ENCODE data around the gene MSRB1. TPM values are rescaled to one million over a fixed set of nuclear protein-coding genes. Genes with fewer than 3 reads are reported as not detected.

Gene MSRB1
- polyA plus RNA-seq, 2 of the 4 experiments (the other 2 are of a cell fraction): 27.7 to 37.5 TPM

DNA sequence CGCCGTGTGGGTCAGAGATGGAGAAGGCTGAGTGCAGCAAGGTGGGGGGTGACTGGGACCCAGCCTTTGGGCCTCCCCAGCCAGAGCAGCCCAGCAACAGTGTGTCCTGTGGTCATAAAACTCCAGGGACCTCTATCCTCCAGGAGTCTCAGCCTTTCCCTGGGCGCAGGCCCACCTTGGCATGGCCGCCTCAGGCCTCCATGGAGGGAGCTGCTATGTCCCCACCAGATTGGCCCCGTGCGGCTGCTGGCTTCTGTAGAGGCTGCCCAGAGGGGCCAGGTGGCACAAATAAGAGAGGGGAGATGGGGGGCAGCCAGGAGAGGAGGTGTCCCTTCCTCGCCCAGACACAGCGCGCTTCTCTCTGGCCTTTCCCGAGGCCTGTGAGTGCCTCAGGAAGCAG is 44.2 kb upstream of the MSRB1 start:
- H3K4me1 ChIP-seq: peaks cover 54% of the 10 kb centered on the region
- no peak overlapping the region for H3K4me2 ChIP-seq
- no peaks in the 10 kb centered on the region for H3K9me3 ChIP-seq
- POLR2A ChIA-PET: interaction anchor here (1.5 kb wide), 1 partner anchor 22 kb away, joined by 9 read pairs; the partner anchor contains the start of gene RPS2
- CTCF ChIA-PET: interaction anchor here (0.8 to 19.7 kb wide), 4 partner anchors 10 to 153 kb away, joined by 3 to 196 read pairs (median 5); partner anchors contain the start of gene ZNF598
- DNase-seq (ENCODE audit: low read depth in 1 of 2, low spot score in 1 of 2) (no peak), FAIRE-seq (no peak), ATAC-seq (no peak)
- H3K4me3 ChIP-seq: no peak overlapping the region
- WGBS (ENCODE audit: missing lambda C conversion rate): 88% methylated on average over 7 of the region's 10 CpGs
- H3K27ac ChIP-seq: 0 out of 6 replicates have a peak overlapping the region, but pooled peaks of 1 of the 2 experiments have one; percentile 4
- no peak for TF ChIP-seq FOSB (CRISPR knock-in tag; IDR thresholded peaks at IDR 0.05)
- no peak for TF ChIP-seq JUN (IDR thresholded peaks at IDR 0.05)
- no peak for TF ChIP-seq ZC3H11A (IDR thresholded peaks at IDR 0.05)
- TF ChIP-seq TFCP2L1 (CRISPR knock-in tag; IDR thresholded peaks at IDR 0.05): no peak
- no peak for TF ChIP-seq HOXA7 (CRISPR knock-in tag; IDR thresholded peaks at IDR 0.05)
- no peak for TF ChIP-seq SREBF2 (IDR thresholded peaks at IDR 0.05)
- TF ChIP-seq, protein P1, sequence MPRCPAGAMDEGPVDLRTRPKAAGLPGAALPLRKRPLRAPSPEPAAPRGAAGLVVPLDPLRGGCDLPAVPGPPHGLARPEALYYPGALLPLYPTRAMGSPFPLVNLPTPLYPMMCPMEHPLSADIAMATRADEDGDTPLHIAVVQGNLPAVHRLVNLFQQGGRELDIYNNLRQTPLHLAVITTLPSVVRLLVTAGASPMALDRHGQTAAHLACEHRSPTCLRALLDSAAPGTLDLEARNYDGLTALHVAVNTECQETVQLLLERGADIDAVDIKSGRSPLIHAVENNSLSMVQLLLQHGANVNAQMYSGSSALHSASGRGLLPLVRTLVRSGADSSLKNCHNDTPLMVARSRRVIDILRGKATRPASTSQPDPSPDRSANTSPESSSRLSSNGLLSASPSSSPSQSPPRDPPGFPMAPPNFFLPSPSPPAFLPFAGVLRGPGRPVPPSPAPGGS (IDR thresholded peaks at IDR 0.05): no peak
- no peak for TF ChIP-seq HOXB13 (CRISPR knock-in tag; IDR thresholded peaks at IDR 0.05; ENCODE audit: low read depth)
- TF ChIP-seq CHD2 (IDR thresholded peaks at IDR 0.05; ENCODE audit: low read length, partially characterized antibody): no peak
- no peak for TF ChIP-seq TP53 (CRISPR knock-in tag; IDR thresholded peaks at IDR 0.05)
- no peak for TF ChIP-seq CHD4 (IDR thresholded peaks at IDR 0.05; ENCODE audit: borderline replicate concordance)

DNA sequence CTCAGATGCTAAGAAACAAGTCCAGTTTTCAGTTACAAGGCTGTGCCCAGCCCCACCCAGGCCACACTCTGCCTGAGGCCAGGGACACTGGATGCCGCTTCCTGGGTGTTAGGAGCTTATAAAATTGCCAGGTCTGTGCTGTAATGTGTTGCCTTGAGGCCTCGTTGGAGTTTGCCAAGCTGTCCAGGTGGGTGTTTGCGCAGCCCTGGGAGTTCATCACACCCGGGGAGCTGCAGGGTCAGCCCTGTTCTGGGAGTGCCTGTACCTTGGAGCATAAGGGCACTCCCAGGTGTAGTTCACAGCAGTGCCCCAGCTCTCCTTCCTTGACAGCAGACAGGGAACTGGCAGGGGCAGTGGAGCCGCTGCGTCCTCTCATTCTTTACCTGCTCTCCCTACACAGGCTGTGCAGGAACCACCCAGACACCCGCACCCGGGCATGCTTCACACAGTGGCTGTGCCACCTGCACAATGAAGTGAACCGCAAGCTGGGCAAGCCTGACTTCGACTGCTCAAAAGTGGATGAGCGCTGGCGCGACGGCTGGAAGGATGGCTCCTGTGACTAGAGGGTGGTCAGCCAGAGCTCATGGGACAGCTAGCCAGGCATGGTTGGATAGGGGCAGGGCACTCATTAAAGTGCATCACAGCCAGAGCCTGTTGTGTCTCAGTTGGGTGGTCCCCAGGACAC is 42.6 kb upstream of the MSRB1 start:
- 90% methylated on average over 14 of the region's 14 CpGs for WGBS (ENCODE audit: missing lambda C conversion rate)
- peak overlapping the region in 1 of 2 experiments; percentile 94; a peak in 3 of 6 replicates for H3K27ac ChIP-seq
- POLR2A ChIA-PET: interaction anchor here (5.4 kb wide), 1 partner anchor 20 kb away, joined by 50 read pairs; the partner anchor contains the start of gene RPS2

DNA sequence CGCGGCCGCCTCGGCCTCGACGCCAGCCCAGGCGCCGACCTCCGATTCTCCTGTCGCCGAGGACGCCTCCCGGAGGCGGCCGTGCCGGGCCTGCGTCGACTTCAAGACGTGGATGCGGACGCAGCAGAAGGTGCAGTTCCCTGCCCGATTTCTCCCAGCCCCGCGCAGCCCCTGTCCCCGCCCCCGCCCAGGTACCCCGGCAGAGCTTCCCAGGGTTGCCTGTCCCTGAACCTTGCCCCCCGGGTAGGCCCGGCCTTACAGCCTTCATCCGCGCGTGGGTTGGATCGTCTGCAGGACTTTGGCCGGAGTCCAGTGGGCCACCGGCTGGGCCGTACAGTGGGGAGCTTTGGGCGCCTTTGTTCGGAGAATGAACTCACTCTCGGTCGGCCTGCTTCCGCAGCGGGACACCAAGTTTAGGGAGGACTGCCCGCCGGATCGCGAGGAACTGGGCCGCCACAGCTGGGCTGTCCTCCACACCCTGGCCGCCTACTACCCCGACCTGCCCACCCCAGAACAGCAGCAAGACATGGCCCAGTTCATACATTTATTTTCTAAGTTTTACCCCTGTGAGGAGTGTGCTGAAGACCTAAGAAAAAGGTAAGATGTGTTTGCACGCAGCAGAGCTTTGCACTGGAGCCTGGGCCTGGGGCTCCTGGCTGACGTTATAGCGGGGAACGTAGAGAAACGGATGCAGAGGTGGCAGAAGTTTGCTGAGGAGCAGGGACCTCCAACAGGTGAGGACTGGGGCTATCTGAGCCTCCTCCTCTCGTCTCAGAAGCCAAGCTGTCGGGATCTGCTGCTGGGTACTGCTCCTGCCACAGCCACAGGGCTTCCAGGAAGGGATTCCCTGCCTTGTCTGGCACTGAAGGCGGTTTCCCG is 41.6 kb upstream of the MSRB1 start:
- TF ChIP-seq RNF2 (IDR thresholded peaks at IDR 0.05; ENCODE audit: borderline replicate concordance, low read depth): no peak
- peak; percentile 96; the same call in 1 of the 2 replicates for TF ChIP-seq PHF8 (IDR thresholded peaks at IDR 0.05; ENCODE audit: borderline replicate concordance, low read depth)
- peak; percentile 56; the same call in 1 of the 2 replicates for TF ChIP-seq KDM5A (IDR thresholded peaks at IDR 0.05)
- TF ChIP-seq KDM1A (IDR thresholded peaks at IDR 0.05; ENCODE audit: low read depth): no peak
- TF ChIP-seq, protein P2, sequence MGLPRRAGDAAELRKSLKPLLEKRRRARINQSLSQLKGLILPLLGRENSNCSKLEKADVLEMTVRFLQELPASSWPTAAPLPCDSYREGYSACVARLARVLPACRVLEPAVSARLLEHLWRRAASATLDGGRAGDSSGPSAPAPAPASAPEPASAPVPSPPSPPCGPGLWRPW (IDR thresholded peaks at IDR 0.05): no peak
- peak in 1 of 2 experiments; percentile 1; a peak in 2 of 5 replicates for TF ChIP-seq JUN (IDR thresholded peaks at IDR 0.05)
- TF ChIP-seq EP300 (IDR thresholded peaks at IDR 0.05): no peak
- TF ChIP-seq NPAS2 (CRISPR knock-in tag; IDR thresholded peaks at IDR 0.05; ENCODE audit: borderline replicate concordance): no peak
- DNase-seq (ENCODE audit: low read depth in 1 of 2, low spot score in 1 of 2) (no peak), FAIRE-seq (no peak), ATAC-seq (peak; percentile 7 to 9; a peak in 3 of 6 replicates)
- ChIA-PET CTCF (interaction anchor here (0.6 to 19.7 kb wide), 5 partner anchors 9 to 156 kb away, joined by 3 to 196 read pairs (median 3); partner anchors contain the start of gene ZNF598), POLR2A (interaction anchor here (0.6 to 5.4 kb wide), 6 partner anchors 13 to 604 kb away, joined by 3 to 50 read pairs (median 3); partner anchors contain the start of genes RPS2, TBL3 and TRAF7)
- no peaks in the 10 kb centered on the region for H3K9me3 ChIP-seq
- H3K27ac ChIP-seq: peak overlapping the region; percentile 86 to 94
- H3K4me1 ChIP-seq: peaks cover 45% of the 10 kb centered on the region
- peak overlapping the region; percentile 67 for H3K4me3 ChIP-seq
- WGBS (ENCODE audit: missing lambda C conversion rate): 10% methylated on average over 51 of the region's 58 CpGs
- H3K4me2 ChIP-seq: peak overlapping the region; percentile 88

More for the DNA sequence above, 42.6 kb upstream of the MSRB1 start:
- FAIRE-seq: no peak
- no peak for ATAC-seq
- Histone ChIP-seq H3K4me1 (peaks cover 49% of the 10 kb centered on the region), H3K9me3 (no peaks in the 10 kb centered on the region), H3K4me3 (peak overlapping the region; percentile 67), H3K4me2 (peak overlapping the region; percentile 88)
- no peak for DNase-seq (ENCODE audit: low read depth in 1 of 2, low spot score in 1 of 2)
- CTCF ChIA-PET: interaction anchor here (2.4 to 19.7 kb wide), 2 partner anchors 19 to 155 kb away, joined by 10 to 196 read pairs; partner anchors contain the start of gene ZNF598
- TF ChIP-seq ZNF302 (CRISPR knock-in tag; IDR thresholded peaks at IDR 0.05): no peak
- TF ChIP-seq, protein P3, sequence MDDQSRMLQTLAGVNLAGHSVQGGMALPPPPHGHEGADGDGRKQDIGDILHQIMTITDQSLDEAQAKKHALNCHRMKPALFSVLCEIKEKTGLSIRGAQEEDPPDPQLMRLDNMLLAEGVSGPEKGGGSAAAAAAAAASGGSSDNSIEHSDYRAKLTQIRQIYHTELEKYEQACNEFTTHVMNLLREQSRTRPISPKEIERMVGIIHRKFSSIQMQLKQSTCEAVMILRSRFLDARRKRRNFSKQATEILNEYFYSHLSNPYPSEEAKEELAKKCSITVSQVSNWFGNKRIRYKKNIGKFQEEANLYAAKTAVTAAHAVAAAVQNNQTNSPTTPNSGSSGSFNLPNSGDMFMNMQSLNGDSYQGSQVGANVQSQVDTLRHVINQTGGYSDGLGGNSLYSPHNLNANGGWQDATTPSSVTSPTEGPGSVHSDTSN (IDR thresholded peaks at IDR 0.05): 0 out of 2 replicates have a peak, but pooled peaks have one; percentile 26

Data from A549 (cell line).